HG02884 (cell line): ENCODE data around the gene FEM1B.
"Not testable (repeated sequence)": the region's sequence is repeated elsewhere in the genome, so short reads cannot be mapped to it uniquely, and the experiment has no call there.

Experiments
- ATAC-seq: cut with Tn5 transposase; IDR thresholded peaks from one replicate; pipeline ENCODE4 v1.9.1; 2021; ENCODE audit warnings: mild to moderate bottlenecking, moderate library complexity; ENCODE audit not compliant: unreplicated experiment

FEM1B gene

DNA sequence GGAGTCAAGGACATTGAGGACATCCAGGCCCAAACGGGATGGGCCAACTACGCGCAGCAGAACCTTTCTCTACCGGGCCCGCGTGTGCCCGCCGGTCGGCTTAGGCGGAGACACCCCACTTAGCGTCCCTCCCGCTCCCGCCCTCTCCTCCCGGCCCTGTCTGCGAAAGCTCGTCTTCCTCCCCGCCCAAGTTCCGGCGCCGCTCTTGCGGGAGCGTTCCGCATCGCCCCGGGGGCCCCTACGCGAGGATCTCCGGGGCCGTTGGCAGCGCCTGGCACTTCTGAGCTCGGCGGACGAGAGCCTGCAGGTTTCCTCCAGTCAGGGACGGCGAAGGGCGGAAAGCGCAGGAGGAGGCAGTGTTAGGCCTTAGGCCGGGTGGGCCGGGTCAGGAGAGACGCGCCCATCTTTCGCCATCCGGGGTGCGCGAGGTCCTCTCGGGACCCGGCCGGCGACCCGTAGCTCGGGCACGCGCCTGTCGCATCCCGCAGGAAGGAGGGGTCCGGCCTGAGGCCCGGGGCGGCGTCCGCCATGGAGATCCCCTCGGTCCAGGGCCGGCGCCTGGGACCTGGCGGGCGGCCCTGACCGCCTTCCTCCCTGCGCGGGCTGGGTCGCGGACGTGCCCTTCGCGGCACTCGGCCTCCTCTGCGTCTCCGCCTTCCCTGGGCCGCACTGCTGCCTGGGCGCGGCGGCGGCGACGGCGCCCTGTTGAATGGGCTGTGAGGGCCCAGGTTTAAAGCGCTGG, at the start of gene FEM1B:
Gene FEM1B, plus strand, starts transcription at position 143 of the 742 bp plus-strand sequence. CDS start 673 bp downstream, outside the sequence.
- peak; percentile 67 for ATAC-seq

DNA sequence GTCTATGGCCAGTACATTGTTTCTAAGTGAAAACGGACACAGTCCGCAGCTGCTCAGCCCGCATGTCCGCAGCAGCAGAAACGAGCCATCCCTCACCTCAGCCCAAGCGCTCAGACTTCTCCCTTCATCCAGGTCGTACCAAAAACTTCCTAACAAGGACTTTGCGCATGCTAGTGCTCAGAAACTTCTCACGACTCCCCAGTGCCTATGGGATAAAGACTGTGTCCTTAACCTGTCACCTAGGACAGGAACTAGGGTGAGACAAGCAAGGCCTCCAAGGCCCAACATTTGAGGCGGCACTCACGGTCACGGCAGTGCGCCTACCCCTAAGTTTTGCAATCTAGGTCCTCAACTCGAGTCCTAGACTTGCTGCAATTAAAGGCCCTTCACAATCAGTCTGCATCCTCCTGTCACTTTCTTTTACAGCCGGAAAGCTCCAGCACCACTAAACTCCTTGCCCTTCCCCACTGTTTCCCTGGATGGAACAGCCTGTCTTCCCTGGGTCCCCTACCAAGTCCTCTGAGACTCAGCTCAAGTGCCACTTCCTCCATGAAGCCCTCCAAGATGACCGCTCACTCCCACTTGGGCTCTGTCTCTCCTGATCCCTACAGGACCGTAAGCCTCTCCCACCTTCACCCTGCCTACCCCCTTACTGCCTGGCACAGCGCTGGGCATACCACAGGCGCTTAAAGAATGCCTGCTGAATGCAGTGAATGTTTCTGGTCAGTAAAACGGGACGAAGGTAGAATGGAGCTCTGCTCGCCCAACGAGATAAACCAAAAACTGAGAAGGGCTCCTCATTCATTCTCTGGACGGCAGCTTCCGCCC, 49.2 kb upstream of the FEM1B start:
- ATAC-seq = no peak

DNA sequence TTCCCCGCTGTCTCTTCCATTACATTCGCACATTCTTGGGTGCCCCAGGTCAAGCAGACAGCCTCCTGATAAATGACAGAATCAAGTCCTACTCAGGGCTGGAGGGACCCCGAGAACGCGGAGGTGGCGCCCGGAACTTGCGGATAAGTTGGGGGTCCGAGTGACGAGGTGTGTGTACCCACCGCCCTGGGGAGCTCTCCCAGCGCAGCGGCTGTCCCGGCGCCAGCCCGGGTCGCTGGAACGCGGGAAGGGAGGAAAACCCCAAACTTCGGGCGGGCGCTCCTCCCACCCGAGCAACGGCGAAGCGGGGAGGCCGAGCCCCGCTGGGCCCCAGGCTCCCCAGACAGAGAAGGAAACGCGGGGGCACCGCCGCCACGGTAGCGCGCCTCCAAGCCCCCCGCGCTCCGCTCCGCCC, 48.6 kb upstream of the FEM1B start:
- peak; percentile 21 for ATAC-seq

DNA sequence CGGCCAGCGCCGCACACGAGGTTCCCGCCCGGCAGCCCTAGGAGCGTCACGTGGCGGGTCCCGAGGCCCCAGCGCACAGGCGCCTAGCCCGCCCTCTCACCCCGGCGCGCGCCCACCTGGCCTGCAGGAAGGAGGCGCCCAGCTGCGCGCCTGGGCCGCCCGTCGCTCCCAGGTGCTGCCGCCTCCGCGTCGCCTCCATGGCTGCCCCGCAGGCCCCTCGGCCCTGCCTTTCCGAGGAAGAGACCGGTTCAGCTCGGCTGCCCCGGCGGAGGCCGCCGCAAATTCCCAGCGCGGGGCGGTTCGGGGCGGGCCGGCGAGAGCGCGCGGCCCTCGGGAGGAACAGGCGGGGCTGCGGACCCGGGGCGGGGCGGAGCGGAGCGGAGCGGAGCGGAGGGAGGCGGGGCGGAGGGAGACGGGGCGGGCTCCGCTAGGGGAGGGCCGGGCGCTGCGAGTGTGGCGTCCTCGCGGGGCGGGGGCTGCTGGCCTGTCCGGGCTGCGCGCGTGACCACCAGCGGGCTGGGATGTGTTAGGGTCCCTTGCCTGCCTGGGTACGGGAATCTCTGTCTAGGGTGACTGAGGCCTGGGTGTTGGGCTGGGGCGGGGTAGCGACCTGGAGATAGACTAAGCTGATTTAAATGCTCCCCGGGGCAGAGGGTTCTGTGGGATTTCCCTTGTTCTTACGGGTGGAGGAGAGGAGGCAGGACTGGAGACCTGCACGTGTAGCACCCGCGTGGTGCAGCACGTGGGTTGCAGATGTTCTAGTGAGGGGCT, 48.0 kb upstream of the FEM1B start, which contains the start of gene CLN6:
Gene CLN6, minus strand, starts transcription at position 343 of the 771 bp plus-strand sequence. Its CDS starts 144 bp downstream, at position 199.
- peak; percentile 71 for ATAC-seq

DNA sequence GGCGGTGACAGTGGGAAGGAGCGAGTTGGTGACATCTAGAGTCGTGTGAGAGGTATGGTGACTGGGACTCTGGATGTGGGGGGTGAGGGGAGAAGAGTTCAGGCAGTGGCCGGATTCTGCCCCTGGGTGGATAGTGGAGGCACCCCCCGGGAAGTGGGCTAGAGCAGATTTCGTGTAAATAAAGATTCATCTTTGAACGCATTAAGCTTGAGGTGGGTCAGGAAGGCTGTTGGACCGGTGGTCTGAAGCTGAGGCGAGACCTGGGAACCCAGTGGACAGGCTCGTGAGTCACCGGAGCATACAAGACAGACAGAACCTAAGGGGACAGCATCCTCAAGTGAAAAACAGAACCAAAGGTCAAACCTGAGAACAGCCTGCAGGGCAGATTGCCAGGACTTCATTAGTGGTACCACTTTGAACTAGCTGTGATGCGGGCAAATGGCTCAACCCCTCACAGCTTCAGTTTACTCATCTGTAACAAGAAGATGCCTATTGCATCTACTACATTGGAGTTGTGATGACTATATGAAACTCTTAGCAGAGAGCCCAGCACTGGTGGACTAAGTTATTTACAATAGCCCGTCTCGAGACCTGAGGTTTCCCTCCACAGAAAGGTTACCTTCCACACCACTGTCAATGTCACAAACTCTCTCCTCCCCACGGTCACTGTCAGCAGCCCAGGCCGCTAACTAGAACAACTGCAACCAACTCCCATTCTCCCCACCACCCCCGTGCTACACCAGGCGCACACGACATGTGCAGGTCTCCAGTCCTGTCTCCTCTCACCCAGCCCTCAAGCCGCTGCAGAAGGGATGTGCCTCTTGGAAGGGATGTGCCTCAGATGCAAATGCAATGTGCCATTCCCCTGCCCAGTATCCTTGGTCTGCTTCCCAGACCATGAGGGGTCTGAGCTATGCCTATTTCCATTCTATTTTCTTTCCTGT, 47.1 kb upstream of the FEM1B start:
- ATAC-seq = no peak

DNA sequence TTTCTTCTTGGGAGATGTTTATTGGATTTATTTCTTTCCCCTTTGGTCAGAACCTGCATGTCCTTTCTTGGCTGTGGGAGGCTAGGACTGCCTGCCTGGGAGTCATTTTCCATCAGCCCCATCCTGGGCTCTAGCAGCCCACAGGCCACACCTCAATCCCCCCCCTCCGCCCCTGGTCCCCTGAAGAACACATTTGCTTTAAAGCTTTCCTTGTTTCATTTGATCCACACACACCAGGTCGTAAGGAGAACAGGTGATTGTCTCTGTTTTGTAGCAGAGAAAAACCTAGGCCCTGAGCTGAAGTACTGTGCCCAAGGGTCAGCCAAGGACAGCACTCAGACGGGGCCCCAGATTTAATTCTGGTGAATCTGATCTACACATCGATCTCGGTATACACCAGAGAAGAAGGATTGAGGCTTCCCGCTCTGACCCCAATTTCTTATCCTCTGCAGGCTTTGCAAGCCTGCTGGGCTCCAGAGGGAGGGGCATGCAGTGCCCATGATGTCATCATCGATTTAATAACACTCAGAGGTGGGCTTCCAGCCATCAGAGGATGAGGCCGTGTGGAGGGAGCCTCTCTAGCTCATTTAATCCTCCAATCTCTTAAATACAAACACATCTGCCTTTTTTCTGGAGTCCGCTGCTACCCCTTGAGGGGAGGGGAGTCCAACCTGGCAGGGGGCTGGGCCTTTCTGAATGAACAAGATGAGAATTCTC, 46.3 kb upstream of the FEM1B start:
- no peak for ATAC-seq

DNA sequence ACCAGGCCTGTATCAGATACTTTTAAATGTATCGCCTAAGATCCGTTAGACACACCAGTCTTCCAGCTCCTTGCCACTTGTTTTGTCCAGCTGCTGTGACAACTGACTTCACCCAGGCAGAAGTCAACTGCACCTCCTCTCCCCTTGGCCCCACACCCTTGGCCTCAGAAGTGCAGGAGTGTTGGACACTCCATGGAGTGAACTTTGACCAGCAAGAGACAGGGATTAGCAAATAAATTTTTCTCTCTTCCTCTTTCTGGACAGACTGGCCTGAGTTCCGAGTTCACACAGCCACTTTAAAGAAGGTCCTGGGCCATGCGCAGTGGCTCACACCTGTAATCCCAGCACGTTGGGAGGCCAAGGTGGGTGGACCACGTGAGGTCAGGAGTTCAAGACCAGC, 45.1 kb upstream of the FEM1B start:
- ATAC-seq = no peak

DNA sequence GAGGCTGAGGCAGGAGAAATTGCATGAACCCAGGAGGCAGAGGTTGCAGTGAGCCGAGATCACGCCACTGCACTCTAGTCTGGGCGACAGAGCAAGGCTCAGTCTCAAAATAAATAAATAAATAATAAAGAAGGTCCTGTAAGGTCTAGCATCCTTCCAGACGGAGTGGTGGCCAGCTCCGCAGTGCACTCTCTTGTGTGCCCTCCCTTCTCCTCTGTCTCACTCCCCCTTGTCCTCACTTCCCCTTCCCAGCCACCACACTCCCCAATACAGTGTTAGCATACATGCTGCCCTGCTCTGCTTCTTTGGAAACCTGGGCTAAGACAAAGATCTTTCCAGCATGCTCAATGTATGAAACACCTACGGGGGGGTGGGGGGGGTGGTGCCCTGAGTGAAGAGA, 44.6 kb upstream of the FEM1B start:
- ATAC-seq = no peak

DNA sequence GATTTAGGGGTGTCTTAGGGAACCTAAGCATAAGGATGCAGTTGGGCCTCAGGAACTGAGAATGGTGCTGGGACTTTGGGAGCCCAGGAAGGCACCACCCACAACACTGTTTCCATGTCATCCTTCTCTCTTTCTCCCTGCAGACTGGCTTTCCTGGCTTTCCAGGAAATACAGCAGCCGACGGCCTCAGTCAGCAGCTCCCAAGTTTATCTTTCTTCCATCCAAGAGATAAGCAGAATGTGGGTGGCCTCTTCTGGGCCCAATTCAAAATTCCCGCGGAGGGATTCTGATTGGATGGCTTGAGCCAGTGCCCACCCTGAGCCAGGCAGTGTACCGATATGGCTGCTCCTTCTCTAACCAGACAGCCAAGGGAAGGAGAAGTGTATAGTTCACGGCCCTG, 43.5 kb upstream of the FEM1B start:
- no peak for ATAC-seq

DNA sequence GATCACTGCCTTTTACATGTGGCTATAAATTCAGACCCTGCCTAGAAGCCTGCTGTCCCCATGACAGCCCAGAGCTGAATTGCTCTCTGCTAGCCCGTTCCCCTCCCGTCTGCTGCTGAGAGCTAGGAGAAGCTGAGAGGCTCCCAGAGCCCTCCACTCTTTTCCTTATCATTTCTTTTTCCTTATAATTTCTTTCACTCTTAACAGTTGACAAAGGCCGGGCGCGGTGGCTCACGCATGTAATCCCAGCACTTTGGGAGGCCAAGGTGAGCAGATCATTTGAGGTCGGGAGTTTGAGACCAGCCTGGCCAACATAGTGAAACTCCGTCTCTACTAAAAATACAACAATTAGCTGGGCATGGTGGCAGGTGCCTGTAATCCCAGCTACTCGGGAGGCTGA, 43.0 kb upstream of the FEM1B start:
- not testable (repeated sequence) for ATAC-seq

DNA sequence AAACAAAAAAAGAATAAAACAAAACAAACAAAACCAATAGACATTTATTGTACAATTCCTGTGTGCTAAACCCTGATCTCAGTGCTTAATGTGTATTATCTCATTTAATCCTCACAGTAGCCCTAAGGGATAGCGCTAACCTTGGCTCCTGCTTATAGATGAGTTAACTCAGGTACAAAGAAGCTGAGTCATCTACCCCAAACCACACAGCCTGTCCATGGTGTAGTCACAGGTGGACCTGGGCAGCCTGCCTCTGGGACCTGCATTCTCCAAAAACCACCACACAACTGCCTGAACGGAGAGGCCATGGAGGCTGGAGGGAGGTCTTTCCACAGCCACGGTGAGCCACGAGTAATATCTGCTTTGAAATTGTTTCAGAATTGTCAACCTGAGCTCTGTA, 42.5 kb upstream of the FEM1B start:
- ATAC-seq = no peak

DNA sequence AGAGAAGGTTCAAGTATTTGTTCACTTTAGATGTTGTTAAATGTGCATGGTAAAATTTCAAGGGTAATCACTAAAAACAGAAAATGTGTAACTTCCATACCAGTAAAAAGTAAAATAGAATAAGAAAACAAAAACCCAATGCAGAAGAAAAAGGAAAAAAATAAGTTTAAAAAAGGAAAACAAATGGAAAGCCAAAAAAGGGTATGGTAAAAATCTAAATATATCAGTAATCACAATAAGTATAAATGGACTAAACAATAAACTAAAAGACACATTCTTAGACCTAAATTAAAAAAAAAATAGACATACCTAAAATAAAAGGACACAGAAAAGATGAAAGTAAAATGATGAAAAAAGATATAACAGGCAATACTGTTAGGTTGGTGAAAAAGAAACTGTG, 38.5 kb upstream of the FEM1B start:
- ATAC-seq = no peak

DNA sequence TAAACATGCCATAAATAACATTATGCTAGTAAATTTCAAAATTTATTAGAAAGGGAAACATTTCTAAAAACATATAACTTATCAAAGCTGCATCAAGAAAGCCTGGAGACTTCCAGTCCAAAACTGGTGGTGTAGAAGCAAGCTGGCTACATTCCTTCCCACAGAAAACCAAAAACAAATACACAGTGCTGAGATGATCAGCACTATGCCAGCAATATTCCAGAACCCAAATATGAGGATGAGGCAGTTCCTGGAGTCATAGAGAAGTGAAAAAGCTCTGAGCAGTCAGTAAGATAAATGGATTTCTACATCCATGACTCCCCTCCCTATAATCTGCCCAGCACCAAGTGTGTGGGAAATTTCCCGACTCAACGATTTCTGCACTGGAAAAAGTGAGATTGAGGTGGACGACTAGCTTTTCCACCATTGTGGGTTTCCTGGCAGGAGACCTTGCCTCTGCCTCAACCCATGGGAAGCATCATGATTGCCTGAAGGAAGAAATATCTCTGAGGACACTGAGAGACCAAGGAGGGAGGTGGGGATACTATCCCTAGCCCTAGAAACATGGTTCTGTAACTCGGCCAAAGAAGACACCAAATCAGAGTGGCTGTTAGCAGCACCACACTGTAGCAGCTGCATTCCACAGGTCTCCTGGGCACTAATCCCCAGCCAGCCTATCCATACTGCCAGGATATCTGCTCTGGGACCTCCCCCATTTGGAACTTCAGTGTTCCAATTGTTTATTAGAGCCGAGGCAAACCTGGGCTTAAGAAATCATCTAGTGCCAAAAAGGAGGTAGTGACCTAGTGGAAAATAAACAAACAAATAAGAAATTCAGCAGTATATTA, 36.2 kb upstream of the FEM1B start:
- no peak for ATAC-seq

DNA sequence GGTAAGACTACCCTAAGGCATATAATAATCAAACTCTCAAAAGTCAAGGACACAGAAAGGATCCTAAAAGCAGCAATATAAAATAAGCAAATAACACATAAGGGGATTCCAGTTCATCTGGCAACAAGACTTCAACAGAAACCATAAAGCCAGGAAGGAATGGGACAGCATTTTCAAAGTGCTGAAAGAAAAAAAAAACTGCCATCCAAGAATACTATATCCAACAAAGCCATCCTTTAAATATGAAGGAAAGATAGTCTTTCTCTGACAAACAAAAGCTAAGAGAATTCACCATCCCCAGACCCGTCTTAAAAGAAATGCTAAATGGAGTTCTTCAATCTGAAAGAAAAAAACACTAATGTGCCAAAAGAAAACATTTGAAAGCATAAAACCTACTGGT, 33.3 kb upstream of the FEM1B start:
- no peak for ATAC-seq

DNA sequence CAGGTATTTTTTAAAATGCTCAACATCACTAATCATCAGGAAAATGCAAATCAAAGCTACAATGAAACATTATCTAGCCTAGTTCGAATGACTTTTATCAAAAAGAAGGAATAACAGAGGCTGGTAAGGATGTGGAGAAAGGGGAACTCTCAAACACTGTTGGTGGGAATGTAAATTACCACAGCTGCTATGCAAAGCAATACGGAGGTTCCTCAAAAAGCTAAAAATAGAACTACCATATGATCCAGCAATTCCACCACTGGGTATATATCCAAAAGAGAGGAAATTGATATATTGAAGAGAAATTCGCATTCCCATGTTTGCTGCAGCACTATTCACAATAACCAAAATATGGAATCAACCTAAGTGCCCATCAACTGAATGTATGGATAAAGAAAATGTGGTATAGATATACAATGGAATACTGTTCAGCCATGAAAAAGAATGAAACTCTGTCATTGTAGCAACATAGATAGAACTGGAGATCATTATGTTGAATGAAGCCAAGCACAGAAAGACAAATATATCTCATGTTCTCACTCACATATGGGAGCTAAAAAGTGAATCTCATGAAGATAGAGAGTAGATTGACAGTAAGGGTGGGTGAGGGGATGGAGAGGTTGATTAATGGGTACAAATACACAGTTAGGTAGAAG, 28.4 kb upstream of the FEM1B start:
- no peak for ATAC-seq

DNA sequence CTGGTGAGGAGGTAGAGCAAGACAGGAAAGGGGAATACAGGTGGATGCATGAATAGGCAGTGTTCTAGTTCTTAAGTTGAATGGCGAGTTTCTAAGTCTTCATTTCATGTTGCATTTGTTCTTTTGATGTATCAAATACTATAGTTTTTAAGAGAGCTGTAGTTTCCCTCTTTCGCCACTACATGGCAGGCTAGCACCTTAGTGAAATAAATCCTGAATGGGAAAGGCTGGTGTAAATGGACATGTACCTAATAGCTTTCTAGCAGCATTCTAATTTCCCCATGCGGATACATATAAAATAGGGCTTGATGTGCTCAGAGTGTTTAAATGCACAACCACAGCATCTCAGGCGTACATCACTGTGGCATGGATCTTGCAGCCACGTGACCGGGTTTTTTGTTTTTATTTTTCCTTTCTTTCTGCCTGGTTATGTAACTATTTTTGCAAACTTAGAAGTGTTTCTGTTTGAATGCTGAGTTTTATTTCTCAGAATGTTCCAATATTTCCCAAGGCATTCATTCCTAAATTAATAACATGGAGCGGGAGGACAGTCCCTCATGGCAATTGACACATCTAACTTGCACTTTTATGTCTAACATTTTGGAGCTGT, 24.5 kb upstream of the FEM1B start:
- ATAC-seq = no peak

DNA sequence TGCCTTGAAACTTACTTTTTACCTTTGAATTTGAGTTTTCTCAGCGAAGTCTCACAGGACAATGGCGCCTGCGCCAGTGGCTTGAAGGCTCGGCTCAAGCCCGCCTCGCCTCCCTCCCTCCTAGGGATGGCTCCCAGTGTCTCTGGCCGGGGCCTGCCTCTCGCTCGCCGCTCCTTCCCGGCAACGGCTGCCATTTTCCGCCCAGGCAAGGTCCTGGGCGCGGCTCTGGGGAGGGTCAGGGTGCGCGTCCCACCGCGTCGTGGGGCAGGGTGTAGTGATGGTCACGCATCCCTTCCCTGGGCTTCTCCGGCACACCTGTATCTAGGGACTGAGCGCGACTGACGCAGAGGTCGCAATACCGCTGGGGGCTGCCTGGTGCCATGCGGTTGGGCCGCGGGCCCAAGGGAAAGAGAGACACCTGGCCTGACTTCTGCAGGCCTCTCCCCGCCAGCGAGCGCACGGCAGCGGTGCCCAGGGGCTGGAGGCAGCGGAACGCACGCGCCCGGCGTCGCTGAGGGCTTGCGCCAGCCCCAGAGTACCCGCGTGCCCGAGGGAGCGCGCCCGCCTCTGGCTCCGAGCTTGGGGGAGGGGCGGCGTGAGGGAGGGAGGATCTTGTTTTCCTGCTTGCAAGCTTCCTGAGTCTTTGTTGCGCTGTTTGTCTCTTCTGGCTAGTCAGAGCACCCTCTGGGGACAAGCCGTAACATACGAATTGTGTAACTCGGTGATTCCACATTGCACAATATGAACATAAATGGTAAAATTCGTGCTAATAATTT, 20.7 kb upstream of the FEM1B start:
- no peak for ATAC-seq
